NCI-H1694 treated with DMSO at 0.1 percent for 48 hours (cell line): ENCODE measurements around the gene PWP2.
"Not testable (repeated sequence)": the region's sequence is repeated elsewhere in the genome, so short reads cannot be mapped to it uniquely, and the experiment has no call there.

Source experiments
- DNase-seq: peaks from one replicate; lab custom pipeline; 2025; lab: John Stamatoyannopoulos, UW

Gene PWP2

DNA sequence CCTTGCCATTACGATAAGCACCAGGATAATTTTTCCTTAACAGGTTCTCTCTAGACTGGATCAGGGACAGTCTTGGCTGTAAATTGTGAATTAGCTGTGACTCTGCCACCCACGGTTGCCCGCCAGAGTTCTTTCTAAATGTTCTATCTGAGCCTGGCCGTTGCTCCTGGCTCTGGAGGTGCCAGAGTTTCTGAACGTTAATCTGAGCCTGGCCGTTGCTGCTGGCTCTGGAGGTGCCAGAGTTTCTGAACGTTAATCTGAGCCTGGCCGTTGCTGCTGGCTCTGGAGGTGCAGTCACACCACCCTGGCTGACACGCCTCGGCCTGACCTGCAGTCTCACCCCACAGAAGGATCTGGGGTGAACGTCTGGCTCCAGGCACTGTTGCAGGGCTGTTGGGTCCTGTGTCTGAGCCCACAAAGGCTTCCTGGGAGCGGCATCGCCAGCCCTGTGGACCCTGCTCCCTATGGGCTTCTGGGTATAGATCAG lies 56.0 kb downstream of the PWP2 start:
- not testable (repeated sequence) for DNase-seq

DNA sequence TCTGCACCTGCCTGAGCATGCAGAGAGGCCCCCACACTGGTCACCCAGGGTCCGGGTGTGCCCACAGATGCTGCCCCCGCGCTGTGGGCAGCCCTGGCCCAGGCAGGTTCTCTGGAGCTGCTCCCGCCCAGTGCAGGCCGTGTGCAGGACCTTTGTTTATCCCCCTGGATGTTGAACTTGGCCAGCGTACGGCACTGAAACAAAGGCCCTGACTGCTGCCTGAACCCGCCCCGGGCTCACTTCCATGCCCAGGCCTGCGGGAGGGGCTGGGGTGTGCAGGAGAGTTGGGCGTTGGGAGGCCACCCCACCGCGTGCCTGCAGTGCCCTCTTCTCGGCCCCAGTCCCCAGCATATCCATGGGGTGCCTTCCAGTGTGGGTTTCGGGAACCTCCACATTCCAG lies 58.7 kb downstream of the PWP2 start:
- DNase-seq, result not testable (repeated sequence)

DNA sequence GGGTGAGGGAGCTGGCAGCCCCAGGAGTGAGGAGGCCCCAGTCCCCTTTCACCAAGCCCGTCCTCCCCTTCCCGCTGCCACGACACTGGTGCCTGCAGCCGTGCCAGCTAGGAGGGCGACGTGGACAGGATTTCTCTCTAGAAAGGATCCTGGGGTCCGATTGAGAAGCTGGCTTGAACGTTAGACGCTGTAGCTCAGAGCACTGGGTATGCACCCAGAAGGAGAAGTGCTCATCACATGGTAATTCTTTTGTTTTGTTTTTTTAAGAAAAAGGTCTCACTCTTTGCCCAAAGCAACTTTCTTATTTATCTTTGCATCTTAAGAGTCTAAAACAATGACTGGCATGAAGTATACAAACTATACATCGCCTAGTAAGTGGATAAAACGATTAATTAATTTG lies 60.3 kb downstream of the PWP2 start:
- not testable (repeated sequence) for DNase-seq

- not testable (repeated sequence) for DNase-seq
These were observed 63.1 kb downstream of the PWP2 start for GRCh38 chr21:44170326-44170725.

- not testable (repeated sequence) for DNase-seq
These were observed 63.7 kb downstream of the PWP2 start for GRCh38 chr21:44170863-44171262.

DNA sequence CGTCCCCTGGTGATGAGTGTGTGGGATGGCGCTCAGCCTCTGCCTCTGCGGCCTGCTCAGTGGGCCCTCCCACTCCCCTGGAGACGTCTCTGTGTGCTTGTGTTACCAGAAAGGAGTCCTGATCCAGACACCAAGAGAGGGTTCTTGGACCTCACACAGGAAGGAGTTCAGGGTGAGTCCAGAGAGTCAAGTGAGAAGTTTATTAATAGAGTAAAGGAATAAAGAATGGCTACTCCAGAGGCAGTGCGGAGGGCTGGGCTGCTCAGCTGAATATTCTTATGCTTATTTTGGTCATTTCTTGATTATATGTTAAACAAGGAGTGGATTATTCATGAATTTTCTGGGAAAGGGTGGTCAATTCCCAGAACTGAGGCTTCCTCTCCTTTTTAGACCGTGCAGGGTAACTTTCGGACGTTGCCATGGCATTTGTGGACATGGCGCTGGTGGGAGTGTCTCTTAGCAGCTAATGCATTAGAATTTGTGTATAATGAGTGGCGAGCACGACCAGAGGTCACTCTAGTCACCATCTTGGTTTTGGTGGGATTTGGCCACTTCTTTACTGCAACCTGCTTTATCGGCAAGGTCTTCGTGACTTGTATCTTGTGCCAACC lies 64.9 kb downstream of the PWP2 start:
- not testable (repeated sequence) for DNase-seq

DNA sequence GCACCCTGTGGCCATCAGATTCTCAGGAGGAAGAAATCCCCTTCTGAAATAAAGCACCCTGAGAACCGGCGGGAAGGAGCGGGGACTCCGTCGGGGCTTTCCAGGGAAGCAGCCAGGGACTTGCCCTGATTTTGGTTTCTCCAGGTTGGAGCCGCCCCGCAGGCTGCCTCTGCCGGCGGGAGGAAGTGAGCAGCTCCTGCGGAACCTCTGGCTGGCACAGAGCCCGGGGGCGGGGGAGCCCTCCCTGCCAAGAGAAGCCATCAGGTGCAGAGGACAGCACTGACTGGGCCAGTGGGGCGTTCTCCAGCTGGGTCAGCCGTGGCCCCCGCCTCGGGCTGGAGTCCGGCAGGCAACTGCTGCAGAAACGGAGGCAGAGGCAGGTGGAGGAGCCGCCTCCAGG lies 65.5 kb downstream of the PWP2 start:
- not testable (repeated sequence) for DNase-seq

DNA sequence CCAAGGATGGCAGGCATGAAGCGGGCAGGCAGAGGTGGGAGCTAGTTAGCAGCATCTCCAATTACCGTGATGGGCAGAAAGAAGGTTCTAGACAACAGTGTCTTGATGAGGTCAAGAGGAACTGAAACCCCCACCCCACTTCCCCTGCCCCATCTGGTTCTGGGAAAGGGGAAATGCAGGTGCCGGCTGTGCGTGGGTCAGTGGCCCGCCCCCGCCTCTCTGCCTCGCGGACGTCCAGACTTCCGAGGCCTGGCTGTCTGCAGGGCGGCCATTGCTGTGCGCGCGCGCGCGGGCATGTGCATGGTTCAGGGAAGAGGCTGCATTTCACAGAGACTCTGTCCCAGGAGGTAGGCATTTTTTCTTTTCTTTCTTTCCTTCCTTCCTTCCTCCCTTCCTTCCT lies 68.0 kb downstream of the PWP2 start:
- DNase-seq, result not testable (repeated sequence)

DNA sequence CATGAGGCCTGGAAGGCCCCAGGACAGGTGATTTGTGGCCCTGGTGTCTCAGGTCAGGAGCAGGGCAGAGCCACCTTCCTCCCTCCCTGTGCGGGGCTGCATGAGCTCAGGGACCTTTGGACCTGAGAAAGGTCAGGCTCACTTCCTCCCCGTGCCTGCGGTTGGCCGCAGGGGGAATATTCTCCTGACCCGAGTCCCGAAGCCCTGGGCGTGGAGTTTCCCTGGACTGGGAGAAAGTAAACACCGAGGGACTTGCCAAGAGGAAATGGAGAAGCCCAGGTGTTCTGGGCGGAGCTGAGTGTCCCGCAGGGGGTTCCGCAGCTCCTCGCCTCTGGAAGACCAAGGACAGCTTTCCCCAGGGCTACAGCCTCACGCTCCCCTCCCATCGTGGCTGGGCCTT lies 68.9 kb downstream of the PWP2 start:
- DNase-seq, result not testable (repeated sequence)
